Measurements from ENCODE around the gene KRT2.

Gene KRT2

DNA sequence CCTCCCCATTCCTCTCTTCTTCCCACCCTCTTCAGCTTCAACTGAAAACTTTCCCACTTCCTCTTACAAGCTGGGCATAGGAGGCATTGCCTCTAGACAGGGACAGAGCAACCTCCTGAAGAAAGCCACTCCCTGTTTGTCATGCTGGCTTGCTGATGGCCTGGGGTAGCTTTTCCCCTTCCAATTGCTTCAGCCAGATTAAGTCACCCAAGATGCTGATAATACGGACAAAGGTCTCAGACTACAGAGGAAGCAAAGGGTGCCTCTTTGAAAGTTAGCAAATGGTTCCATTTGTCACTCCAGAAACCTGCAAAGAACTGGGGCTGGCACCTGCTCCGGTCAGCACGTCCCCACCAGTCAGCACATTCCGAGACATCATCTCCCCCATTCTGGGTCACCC is 6.0 kb downstream of the KRT2 start:
- TF ChIP-seq TAF1 (IDR thresholded peaks at IDR 0.05; ENCODE audit: borderline replicate concordance, insufficient read depth, low read length) (no peak), SIN3A (IDR thresholded peaks at IDR 0.05; ENCODE audit: borderline replicate concordance, insufficient read depth, low read length) (no peak), POLR2AphosphoS5 (IDR thresholded peaks at IDR 0.05; ENCODE audit: low read depth, low read length) (no peak), FOXP2 (optimal IDR thresholded peaks at IDR 0.05; ENCODE audit: borderline replicate concordance, extremely low read depth, extremely low read length, insufficient read depth) (no peak)
- TF ChIP-seq, protein P1, sequence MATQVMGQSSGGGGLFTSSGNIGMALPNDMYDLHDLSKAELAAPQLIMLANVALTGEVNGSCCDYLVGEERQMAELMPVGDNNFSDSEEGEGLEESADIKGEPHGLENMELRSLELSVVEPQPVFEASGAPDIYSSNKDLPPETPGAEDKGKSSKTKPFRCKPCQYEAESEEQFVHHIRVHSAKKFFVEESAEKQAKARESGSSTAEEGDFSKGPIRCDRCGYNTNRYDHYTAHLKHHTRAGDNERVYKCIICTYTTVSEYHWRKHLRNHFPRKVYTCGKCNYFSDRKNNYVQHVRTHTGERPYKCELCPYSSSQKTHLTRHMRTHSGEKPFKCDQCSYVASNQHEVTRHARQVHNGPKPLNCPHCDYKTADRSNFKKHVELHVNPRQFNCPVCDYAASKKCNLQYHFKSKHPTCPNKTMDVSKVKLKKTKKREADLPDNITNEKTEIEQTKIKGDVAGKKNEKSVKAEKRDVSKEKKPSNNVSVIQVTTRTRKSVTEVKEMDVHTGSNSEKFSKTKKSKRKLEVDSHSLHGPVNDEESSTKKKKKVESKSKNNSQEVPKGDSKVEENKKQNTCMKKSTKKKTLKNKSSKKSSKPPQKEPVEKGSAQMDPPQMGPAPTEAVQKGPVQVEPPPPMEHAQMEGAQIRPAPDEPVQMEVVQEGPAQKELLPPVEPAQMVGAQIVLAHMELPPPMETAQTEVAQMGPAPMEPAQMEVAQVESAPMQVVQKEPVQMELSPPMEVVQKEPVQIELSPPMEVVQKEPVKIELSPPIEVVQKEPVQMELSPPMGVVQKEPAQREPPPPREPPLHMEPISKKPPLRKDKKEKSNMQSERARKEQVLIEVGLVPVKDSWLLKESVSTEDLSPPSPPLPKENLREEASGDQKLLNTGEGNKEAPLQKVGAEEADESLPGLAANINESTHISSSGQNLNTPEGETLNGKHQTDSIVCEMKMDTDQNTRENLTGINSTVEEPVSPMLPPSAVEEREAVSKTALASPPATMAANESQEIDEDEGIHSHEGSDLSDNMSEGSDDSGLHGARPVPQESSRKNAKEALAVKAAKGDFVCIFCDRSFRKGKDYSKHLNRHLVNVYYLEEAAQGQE (IDR thresholded peaks at IDR 0.05; ENCODE audit: insufficient read depth in 1 of 2, low read depth in 2 of 2, low read length in 2 of 2), result no peak

DNA sequence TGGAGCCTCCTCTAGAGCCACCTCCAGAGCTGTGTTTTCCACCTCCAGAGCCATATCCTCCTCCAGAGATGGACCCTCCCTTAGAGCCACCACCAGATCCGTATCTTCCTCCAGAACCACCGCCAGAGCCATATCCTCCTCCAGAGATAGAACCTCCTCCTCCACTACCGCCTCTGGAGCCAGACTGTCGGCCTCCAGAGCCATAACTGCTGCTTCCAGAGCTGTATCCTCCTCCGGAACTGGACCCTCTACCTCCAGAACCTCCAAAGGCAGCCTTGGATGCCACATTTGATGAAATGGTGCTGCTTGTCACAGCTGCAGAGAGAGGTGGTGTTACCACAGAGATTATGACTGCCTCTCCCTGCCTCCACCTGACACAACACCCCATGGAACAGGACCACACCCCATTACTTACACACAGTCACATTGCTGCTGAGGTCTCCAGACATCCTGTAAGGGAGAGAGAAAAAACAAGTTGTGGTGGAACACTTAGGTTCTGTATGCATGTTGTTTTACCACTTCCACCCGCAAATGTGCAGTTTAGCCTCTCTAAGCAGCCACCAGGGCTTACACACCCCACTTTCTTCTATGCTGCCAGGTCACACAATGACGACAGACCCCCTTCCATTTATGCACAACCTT is 6.8 kb downstream of the KRT2 start:
- TF ChIP-seq POLR2AphosphoS5 (IDR thresholded peaks at IDR 0.05; ENCODE audit: low read depth, low read length) (no peak), SIN3A (IDR thresholded peaks at IDR 0.05; ENCODE audit: borderline replicate concordance, insufficient read depth, low read length) (no peak), TAF1 (IDR thresholded peaks at IDR 0.05; ENCODE audit: borderline replicate concordance, insufficient read depth, low read length) (no peak), FOXP2 (optimal IDR thresholded peaks at IDR 0.05; ENCODE audit: borderline replicate concordance, extremely low read depth, extremely low read length, insufficient read depth) (no peak)
- TF ChIP-seq, protein P1 (IDR thresholded peaks at IDR 0.05; ENCODE audit: insufficient read depth in 1 of 2, low read depth in 2 of 2, low read length in 2 of 2), result no peak

DNA sequence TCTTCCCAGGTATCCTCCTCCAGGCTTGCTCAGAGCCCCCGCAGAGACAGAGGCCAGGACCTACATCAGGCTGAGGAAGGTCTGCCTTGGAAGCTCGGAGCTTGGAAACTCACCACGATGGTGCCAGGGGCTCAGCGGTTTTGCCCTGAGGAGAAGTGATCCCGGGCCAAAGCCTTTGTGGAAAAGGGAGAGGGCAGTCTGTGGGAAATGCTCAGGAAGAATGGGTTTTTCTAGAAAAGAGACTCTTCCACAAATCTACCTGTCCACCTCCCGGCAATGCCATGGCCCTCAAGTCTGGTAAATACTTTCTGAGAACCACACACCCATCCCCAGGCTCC is 8.0 kb downstream of the KRT2 start:
- TF ChIP-seq, protein P1 (IDR thresholded peaks at IDR 0.05; ENCODE audit: insufficient read depth in 1 of 2, low read depth in 2 of 2, low read length in 2 of 2), result no peak
- TF ChIP-seq FOXP2 (optimal IDR thresholded peaks at IDR 0.05; ENCODE audit: borderline replicate concordance, extremely low read depth, extremely low read length, insufficient read depth), result no peak
- TF ChIP-seq TAF1 (IDR thresholded peaks at IDR 0.05; ENCODE audit: borderline replicate concordance, insufficient read depth, low read length), result no peak
- TF ChIP-seq SIN3A (IDR thresholded peaks at IDR 0.05; ENCODE audit: borderline replicate concordance, insufficient read depth, low read length), result no peak
- no peak for TF ChIP-seq POLR2AphosphoS5 (IDR thresholded peaks at IDR 0.05; ENCODE audit: low read depth, low read length)

DNA sequence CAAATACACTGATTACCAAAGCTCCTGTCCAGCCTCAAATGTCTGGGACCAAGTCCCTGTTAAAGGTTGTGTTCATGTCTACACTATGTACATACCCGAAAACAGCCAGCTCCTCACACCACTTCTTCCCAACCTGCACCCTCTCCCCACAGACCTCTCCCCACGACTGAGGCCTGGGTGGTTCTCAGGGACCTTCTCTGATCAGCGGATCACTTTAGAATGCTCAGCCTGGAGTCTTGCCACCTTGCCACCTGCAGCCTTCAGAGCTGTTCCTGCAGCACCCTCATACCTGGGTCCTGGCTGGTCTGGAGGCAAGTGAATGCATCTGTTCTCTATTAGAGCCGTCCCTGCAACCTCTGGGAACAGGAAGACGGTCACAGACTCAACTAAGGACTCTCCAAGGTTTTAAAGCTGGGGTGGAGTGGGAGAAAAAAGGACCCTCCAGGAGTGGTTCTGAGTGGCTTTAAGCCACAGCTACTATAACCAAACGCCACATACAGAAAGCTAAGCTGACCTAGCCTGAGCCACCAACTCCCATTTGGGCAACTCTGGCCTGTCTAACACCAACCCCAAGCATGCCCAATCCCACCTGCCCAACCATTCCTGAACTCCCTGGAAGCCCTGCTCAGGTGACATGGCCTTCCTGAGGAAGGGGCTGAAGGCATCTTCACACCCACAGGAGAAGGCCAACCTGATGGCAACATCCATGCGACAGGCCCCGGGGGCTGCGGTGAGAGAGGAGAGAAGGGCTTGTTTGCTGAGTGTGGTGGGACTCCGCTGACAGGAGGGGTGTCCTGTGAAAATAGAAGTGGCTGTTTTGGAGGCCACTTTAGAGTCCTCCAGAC is 8.6 kb downstream of the KRT2 start:
- no peak for TF ChIP-seq SIN3A (IDR thresholded peaks at IDR 0.05; ENCODE audit: borderline replicate concordance, insufficient read depth, low read length)

DNA sequence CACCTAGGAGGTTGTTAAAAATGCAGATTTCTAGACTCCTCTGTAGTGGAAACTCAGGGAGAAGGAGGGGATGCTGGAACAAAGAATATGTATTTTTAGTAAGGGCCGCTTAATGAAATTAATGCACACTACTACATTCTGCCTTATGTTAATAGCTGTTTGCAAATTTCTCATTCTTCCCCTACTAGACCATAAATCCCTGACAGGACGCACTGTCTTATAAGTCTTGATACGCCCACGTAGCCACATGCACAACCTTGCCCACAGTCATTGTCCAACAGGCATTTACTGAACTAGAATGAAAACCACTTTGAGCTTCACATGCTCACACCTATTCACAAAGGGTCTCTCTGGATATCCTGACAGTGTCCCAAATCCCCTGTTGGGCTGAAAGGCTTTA is 10.5 kb downstream of the KRT2 start:
- TF ChIP-seq TAF1 (IDR thresholded peaks at IDR 0.05; ENCODE audit: borderline replicate concordance, insufficient read depth, low read length) (no peak), POLR2AphosphoS5 (IDR thresholded peaks at IDR 0.05; ENCODE audit: low read depth, low read length) (no peak), SIN3A (IDR thresholded peaks at IDR 0.05; ENCODE audit: borderline replicate concordance, insufficient read depth, low read length) (no peak), FOXP2 (optimal IDR thresholded peaks at IDR 0.05; ENCODE audit: borderline replicate concordance, extremely low read depth, extremely low read length, insufficient read depth) (no peak)
- TF ChIP-seq, protein P1 (IDR thresholded peaks at IDR 0.05; ENCODE audit: insufficient read depth in 1 of 2, low read depth in 2 of 2, low read length in 2 of 2), result no peak
